GM12878 (cell line): ENCODE data around the gene GEMIN7. TPM values are rescaled to one million over a fixed set of nuclear protein-coding genes. Genes with fewer than 3 reads are reported as not detected.

ENCODE experiments used
- ATAC-seq: fragments of 200-7000 bp; cut with Tn5 transposase; 3 replicates; pipeline ENCODE4 v1.9.1; 2020; ENCODE audit warnings: mild to moderate bottlenecking, moderate library complexity
- BruUV-seq: library from RNA; stranded (reverse); fragments of 400-500 nt; replicated peaks from 2 replicates; lab custom pipeline; 2021; lab: Mats Ljungman, UMichigan
- CTCF ChIA-PET: fragments of 300-600 bp; sonication (Branson Sonifier 250); formaldehyde crosslinking; extraction: SDS; loops from one replicate; lab custom pipeline; 2021; ENCODE audit warnings: inconsistent platforms; lab: Yijun Ruan, JAX
- POLR2A ChIA-PET: fragments of 350-600 bp; formaldehyde crosslinking; extraction: SDS; loops from one replicate; lab custom pipeline; 2021; ENCODE audit warnings: inconsistent platforms; lab: Charles Lee
- RAD21 ChIA-PET: fragments of 300-600 bp; sonication (Branson Sonifier 250); formaldehyde crosslinking; loops from one replicate; lab custom pipeline; 2023; ENCODE audit warnings: antibody characterized with exemption; ENCODE audit not compliant: unreplicated experiment; lab: Charles Lee
- SMC1A ChIA-PET: fragments of 300-600 bp; sonication (Branson Sonifier 250); formaldehyde crosslinking; loops from one replicate; lab custom pipeline; 2023; ENCODE audit not compliant: unreplicated experiment, uncharacterized antibody; lab: Charles Lee
- DNase-seq: peaks from one replicate; pipeline ENCODE4 v3.0.0-alpha.2; 2011; ENCODE audit warnings: low read depth, low spot score
- FAIRE-seq: peaks from 3 replicates; lab custom pipeline; 2011; peaks lifted over from hg19 to GRCh38; lab: Jason Lieb, UNC
- H2AFZ ChIP-seq: 2 replicates; pipeline ENCODE4 v1.6.0; 2011; ENCODE audit warnings: low read depth, low read length, control low read depth; ENCODE audit not compliant: control insufficient read depth
- H3K27ac ChIP-seq: 2 replicates; pipeline ENCODE4 v1.5.1; 2011; ENCODE audit warnings: control low read depth; ENCODE audit not compliant: control insufficient read depth, insufficient read depth
- H3K27me3 ChIP-seq, 2 experiments: replicated peaks in 1 of 2; 2 replicates each; pipeline versions ENCODE4 v1.6.0 to v1.6.1; 2011; ENCODE audit warnings: low read length in 1 of 2; ENCODE audit not compliant: control insufficient read depth in 2 of 2, insufficient read depth in 2 of 2
- H3K36me3 ChIP-seq, 2 experiments: 2 replicates each; pipeline ENCODE4 v1.5.1; 2011; ENCODE audit warnings: low read length in 1 of 2; ENCODE audit not compliant: control insufficient read depth in 2 of 2, insufficient read depth in 2 of 2
- H3K4me1 ChIP-seq: 2 replicates; pipeline ENCODE4 v1.6.1; 2011; ENCODE audit warnings: mild to moderate bottlenecking, low read length, moderate library complexity, mixed read lengths; ENCODE audit not compliant: control insufficient read depth, insufficient read depth
- H3K4me2 ChIP-seq: 2 replicates; pipeline ENCODE4 v1.6.0; 2011; ENCODE audit warnings: control low read depth; ENCODE audit not compliant: control insufficient read depth, insufficient read depth
- H3K4me3 ChIP-seq: fragments of 200-600 bp; sonication (generic); 2 replicates; pipeline ENCODE4 v1.5.1; 2016
- H3K79me2 ChIP-seq: 2 replicates; pipeline ENCODE4 v1.6.0; 2011; ENCODE audit warnings: low read length; ENCODE audit not compliant: control insufficient read depth, insufficient read depth
- H3K9ac ChIP-seq: 2 replicates; pipeline ENCODE4 v1.8.0; 2011; ENCODE audit warnings: low read length, control low read depth, mixed read lengths; ENCODE audit not compliant: control insufficient read depth, insufficient read depth
- H3K9me3 ChIP-seq: replicated peaks from 3 replicates; pipeline ENCODE4 v1.5.1; 2011; ENCODE audit warnings: mild to moderate bottlenecking, low read length; ENCODE audit not compliant: control insufficient read depth, insufficient read depth
- H4K20me1 ChIP-seq: 2 replicates; pipeline ENCODE4 v1.6.0; 2011; ENCODE audit not compliant: control insufficient read depth, insufficient read depth
- NRF1 ChIP-seq: conservative IDR thresholded peaks from 2 replicates; pipeline ENCODE4 v1.6.1; 2011; ENCODE audit warnings: mild to moderate bottlenecking, low read depth, low read length, improper control_type of control experiment
- ZNF687 ChIP-seq: fragments of 450-650 bp; IDR thresholded peaks from 2 replicates; pipeline ENCODE4 v1.6.1; 2017; ENCODE audit warnings: mild to moderate bottlenecking, moderate library complexity
- WGBS: methylation state at CpG from one replicate; pipeline ENCODE4 v1.1.6; 2016; ENCODE audit warnings: low lambda C conversion rate; ENCODE audit not compliant: insufficient replicate concordance, insufficient coverage; ENCODE audit errors: missing lambda C conversion rate; 5-methylcytosine and 5-hydroxymethylcytosine counted together
- in situ Hi-C: fragments of 300-500 bp; cut with MboI; formaldehyde crosslinking; loops from 9 replicates; pipeline ENCODE4 v1.14.3; 2018; ENCODE audit warnings: mixed read lengths
- intact Hi-C: fragments of 100-400 bp; cut with micrococcal nuclease; formaldehyde crosslinking; loops from one replicate; pipeline ENCODE4 v1.14.2; 2022; ENCODE audit not compliant: unreplicated experiment
- polyA plus RNA-seq, 11 experiments: library from polyadenylated mRNA; depleted of rRNA in 4 of 11; unstranded in 6 of 11; stranded (reverse) in 5 of 11; fragments of >200 nt; fragmentation: Nextera tagmentation in 4 of 11; fragmentation: Illumina TruSeq in 1 of 11; extraction: Ambion mirVana in 4 of 11; extraction: Trizol in 1 of 11; gene quantifications; 1 replicate in 1 of 11; 2 replicates in 10 of 11; pipeline versions ENCODE4 v1.2.1 to v1.2.3, GENCODE V29; 2011 to 2016; ENCODE audit warnings: inconsistent platforms in 2 of 11, missing spikeins in 2 of 11, low read depth in 1 of 11
- total RNA-seq, 4 experiments: library from RNA; depleted of rRNA in 3 of 4; stranded (reverse); fragments of >200 nt in 3 of 4; fragmentation: Illumina TruSeq in 1 of 4; extraction: Trizol in 1 of 4; gene quantifications; 2 replicates each; pipeline versions ENCODE4 v1.2.1 to v1.2.3, GENCODE V29; 2013 to 2021
- TF ChIP-seq, protein P1 (sequence below): IDR thresholded peaks from 2 replicates; pipeline ENCODE4 v1.6.1; 2012; ENCODE audit warnings: low read length, inconsistent platforms

The GEMIN7 gene
- total and polyA plus RNA-seq, 10 of the 15 experiments (the other 5 are each of a cell fraction or from before 2014, with no cell fraction given) = 21.1 to 76.7 (median 44.9) TPM

DNA sequence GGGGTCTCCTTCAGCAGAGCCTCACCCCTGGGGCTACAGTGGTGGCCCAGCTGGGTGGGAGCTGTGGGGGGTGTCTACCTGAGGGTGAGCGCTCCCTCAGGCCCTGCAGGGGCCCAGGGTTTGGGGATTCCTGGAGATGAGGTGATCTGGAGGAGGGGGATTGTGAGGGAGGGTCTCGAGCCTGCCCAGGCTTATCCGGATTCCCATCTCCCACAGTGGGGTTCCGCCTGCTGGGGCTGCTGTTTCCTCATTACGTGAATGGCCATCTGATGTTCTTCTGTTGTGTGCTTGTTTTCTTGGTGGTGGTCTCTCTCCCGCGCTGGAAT lies 18.4 kb downstream of the GEMIN7 start (continued):
- no peak for TF ChIP-seq ZNF687

DNA sequence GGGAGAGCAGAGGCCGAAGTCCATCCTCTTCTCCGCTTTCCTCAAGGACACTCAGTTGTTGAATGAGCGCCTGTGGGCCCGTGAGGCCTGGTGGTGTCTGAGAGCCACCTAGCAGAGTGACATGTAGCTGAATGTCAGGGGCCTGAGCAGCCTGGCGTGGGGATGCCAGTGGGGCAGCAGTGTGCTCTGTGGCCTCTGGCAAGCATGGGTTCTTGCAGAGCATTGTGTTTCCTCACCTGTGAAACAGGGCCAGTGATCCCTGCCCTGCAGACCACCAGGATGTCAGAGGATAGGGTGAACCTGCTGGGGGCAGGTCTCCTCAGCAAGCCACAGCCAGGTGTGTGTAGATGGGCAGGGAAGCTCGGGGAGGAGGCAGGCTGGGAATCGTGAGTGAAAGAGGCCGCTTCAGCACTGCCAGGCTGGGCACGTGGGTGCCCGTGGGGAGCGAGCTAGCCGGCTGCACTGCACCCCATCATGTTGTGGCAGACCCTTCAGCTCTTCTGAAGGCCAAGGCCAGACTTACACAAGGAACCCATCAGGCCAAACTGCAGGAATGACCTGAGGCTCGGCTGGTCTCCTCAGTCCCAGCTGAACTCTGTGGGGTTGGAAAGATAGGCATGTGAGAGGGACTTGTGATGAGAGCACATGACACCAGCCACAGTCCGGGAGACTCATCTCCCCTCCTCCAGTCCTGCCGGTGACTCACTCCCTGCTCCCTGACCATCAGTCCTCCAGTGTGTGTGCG lies 18.9 kb downstream of the GEMIN7 start:
- TF ChIP-seq, protein P1, sequence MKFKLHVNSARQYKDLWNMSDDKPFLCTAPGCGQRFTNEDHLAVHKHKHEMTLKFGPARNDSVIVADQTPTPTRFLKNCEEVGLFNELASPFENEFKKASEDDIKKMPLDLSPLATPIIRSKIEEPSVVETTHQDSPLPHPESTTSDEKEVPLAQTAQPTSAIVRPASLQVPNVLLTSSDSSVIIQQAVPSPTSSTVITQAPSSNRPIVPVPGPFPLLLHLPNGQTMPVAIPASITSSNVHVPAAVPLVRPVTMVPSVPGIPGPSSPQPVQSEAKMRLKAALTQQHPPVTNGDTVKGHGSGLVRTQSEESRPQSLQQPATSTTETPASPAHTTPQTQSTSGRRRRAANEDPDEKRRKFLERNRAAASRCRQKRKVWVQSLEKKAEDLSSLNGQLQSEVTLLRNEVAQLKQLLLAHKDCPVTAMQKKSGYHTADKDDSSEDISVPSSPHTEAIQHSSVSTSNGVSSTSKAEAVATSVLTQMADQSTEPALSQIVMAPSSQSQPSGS = no peak
- TF ChIP-seq NRF1 = no peak
- Histone ChIP-seq H3K36me3 (peaks cover 2 to 13% of the 10 kb centered on the region in 2 experiments; a peak in 3 of 4 replicates), H4K20me1 (peaks cover 6% of the 10 kb centered on the region), H2AFZ (no peak overlapping the region), H3K4me3 (no peak overlapping the region), H3K9ac (no peak overlapping the region; the same call in 1 of the 2 replicates), H3K9me3 (no peaks in the 10 kb centered on the region), H3K4me2 (peak overlapping the region; percentile 30; the same call in 1 of the 2 replicates), H3K4me1 (peaks cover 13% of the 10 kb centered on the region), H3K79me2 (peaks cover 79% of the 10 kb centered on the region), H3K27ac (no peak overlapping the region), H3K27me3 (no peaks in the 10 kb centered on the region)
- WGBS = 89% methylated on average over 16 of the region's 16 CpGs
- SMC1A ChIA-PET = no interaction called here
- intact Hi-C loops (loop anchor here (10.0 kb wide), 2 partner anchors 237 to 387 kb away; no protein-coding TSS in a partner anchor), in situ Hi-C loops (no loop called here)
- no TSS peak for BruUV-seq
- POLR2A ChIA-PET = interaction anchor here (1.2 kb wide), 1 partner anchor 27 kb away, joined by 3 read pairs; no protein-coding TSS in a partner anchor
- CTCF ChIA-PET = interaction anchor here (0.8 to 1.0 kb wide), 2 partner anchors 20 to 33 kb away, joined by 3 read pairs; no protein-coding TSS in a partner anchor
- ATAC-seq (no peak), FAIRE-seq (no peak), DNase-seq (no peak)
- RAD21 ChIA-PET = no interaction called here
